ENCODE results near the gene SRMS.

SRMS gene

GRCh38 chr20:63553933-63554290 lies 6.4 kb upstream of the SRMS start, which contains the start of gene FNDC11:
FNDC11 (plus strand) TSS chr20:63554159; CDS start chr20:63555664, 1,505 bp downstream.
- in situ Hi-C loops (cut with MboI; ENCODE audit: low sequenced_read_pairs): no loop called here

DNA sequence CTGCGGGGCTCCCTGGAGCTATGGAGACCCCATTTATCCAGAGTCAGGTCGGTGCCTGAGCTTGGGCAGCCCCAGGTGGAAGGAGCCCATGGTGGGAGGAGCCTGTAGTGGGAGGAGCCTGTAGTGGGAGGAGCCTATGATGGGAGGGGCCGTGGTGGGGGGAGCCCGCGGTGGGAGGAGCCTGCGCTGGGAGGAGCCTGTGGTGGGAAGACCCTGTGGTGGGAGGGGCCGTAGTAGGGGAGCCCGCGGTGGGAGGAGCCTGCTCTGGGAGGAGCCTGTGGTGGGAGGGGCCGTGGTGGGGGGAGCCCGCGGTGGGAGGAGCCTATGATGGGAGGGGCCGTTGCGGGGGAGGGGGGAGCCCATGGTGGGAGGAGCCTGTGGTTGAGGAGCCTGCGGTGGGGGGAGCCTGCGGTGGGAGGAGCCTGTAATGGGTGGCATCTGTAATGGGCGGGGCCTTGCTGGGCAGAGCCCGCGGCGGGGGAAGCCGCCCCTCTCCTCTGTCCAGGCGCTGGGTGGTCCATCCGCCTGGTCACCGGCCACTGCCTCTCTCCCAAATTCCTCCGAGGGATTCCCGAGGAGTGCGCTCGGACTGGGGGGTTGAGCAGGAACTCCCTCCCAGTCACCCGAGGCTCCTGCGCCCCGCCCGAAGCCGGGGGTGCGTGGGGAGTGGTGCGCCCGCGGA lies 5.8 kb upstream of the SRMS start:
- in situ Hi-C loops (cut with MboI; ENCODE audit: low sequenced_read_pairs): no loop called here

- in situ Hi-C loops (cut with MboI; ENCODE audit: low sequenced_read_pairs): no loop called here
Observed at GRCh38 chr20:63552481-63553249, 5.1 kb upstream of the SRMS start.

GRCh38 chr20:63551068-63551467 lies 3.5 kb upstream of the SRMS start:
- in situ Hi-C loops (cut with MboI; ENCODE audit: low sequenced_read_pairs): no loop called here

- in situ Hi-C loops (cut with MboI; ENCODE audit: low sequenced_read_pairs): no loop called here
Observed at GRCh38 chr20:63549679-63550282, 2.2 kb upstream of the SRMS start.

DNA sequence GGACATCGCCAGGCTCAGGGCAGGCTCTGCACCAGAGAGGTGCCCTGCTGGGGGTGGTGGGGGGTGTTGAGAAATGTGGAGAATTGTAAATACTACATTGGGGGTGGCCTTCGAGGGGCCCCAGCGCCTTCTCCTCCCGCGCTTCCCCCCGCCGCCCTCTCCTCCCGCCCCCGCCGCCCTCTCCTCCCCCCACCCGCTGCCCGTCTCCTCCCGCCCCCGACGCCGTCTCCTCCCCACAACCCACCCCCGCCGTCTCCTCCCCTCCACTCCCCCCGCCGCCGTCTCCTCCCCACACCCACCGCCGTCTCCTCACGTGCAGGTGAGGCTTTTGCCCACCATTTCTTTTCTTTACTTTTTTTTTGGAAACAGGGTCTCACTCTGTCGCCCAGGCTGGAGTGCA lies 1.5 kb upstream of the SRMS start:
- in situ Hi-C loops (cut with MboI; ENCODE audit: low sequenced_read_pairs): no loop called here

DNA sequence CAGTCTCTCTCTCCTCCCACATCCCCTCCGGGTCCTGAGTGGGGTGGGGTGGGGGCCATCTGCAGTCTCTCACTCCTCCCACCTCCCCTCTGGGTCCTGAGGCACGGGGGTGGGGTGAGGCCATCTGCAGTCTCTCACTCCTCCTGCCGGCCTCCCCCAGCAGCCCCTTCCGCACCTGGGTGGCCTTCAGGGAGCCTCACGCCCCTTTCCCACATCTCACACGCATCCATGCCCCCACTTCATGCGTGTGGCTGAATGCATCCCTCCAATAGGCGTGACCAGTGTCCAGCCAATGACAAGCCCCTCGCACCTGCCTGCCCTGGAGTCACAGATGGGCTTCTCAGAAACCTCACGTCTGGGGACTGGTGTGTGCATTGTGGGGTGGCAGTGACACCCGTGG lies 993 bp upstream of the SRMS start:
- in situ Hi-C loops (cut with MboI; ENCODE audit: low sequenced_read_pairs): no loop called here

GRCh38 chr20:63546956-63547724 lies 409 bp downstream of the SRMS start:
- in situ Hi-C loops (cut with MboI; ENCODE audit: low sequenced_read_pairs): no loop called here

DNA sequence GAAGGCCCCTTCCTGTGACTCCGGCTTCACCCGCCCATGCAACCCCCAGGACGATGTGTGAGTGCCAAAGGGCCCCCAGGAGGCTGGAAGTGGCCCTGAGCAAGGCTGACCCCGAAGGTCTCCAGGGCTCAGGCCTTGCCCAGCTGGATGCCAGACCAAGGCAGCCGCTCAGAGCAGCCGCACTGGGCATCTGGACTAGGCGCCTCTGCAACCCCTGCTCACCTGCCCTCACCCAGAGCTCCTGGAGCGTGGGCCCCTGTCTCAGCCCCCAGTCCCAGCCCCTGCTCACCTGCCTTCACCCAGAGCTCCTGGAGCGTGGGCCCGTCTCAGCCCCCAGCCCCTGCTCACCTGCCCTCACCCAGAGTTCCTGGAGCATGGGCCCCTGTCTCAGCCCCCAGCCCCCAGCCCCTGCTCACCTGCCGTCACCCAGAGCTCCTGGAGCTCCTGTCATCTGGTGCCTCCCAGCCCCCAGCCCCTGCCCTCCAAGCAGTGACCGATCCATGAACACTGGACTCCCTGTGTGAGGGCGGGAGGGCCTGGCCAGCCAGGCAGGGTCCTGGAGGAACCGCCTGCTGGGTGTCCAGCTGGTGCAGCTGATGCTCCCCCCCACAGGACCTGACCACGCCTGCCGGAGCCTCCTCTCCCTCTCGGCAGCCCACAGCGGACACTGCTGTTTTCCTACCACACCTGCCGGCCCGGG lies 1.1 kb downstream of the SRMS start:
- in situ Hi-C loops (cut with MboI; ENCODE audit: low sequenced_read_pairs): no loop called here

DNA sequence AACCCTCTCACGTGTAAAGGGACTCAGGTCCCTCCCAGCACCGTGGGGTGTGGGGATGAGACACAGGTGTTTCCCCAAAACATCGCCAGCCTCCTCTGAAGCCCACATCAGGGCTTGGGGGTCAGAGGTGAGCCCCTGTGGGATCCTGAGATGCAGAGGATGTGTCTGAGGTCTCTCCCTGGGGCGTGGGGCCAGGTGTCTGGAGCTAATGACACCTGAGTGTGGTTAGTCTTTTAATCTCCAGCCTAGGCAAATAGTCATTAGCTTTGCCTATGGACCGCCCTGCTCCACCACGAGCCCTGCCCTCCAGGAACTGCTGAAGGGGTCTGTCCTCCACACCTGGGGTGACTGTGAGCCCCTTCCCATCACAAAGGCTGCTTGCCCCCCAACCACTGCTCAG lies 1.7 kb downstream of the SRMS start:
- in situ Hi-C loops (cut with MboI; ENCODE audit: low sequenced_read_pairs): no loop called here

- in situ Hi-C loops (cut with MboI; ENCODE audit: low sequenced_read_pairs): no loop called here
Observed at GRCh38 chr20:63544958-63545516, 2.5 kb downstream of the SRMS start.

DNA sequence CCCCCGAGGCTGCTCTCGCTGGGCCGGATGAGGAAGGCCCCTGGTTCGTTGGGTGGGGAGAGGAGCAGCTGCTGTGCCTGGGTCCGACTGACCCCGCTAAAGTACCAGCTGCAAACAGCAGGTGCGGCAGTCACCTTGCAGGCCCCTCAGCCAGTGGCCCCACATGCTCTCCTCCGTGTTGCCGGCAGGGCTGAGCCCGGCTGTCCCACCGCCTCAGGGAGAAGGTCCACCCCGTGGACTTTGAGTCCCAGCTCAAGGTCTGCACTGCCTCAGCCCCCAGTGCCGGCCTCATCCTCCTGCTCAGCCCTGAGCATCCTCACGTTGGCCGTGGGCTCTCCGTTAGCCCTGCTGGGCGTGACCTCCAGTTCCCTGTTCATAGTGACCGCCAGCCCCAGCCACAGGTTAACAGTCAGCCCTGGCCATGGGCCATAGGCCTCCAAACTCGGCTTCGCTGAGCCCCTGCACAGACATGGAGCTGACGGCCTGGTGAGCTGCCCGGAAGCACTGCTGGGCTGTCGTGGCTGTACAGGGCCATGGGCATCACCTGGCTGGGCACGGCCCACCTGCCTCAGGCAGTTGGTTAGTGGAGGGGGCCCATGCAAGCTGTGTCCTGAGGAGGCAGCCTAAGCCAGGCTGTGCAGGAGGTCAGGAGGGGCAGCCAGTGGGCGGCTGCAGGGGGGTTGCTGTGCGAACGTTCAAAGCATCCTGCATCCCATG lies 3.1 kb downstream of the SRMS start:
- in situ Hi-C loops (cut with MboI; ENCODE audit: low sequenced_read_pairs): no loop called here

GRCh38 chr20:63543733-63544132 lies 3.8 kb downstream of the SRMS start:
- in situ Hi-C loops (cut with MboI; ENCODE audit: low sequenced_read_pairs): no loop called here

DNA sequence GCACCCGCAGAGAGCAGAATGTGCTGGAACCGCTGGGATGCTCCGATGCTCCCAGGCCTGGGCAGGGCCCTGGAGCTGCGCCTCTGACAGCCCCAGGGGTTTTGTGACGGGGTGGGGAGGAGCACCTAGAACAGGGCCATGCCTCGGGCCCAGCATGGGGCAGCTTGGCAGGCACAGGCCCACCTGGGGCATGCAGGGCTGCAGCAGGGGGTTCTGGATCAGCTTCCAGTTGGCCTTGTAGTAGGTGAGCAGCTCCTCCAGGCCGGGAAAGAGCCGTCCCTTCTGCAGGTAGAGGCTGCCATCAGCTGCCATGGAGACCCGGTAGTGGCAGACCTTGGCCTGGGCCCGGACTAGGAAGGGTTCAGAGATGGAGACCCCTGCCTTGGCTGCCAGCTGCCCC lies 4.4 kb downstream of the SRMS start:
- in situ Hi-C loops (cut with MboI; ENCODE audit: low sequenced_read_pairs): no loop called here

- in situ Hi-C loops (cut with MboI; ENCODE audit: low sequenced_read_pairs): no loop called here
Observed at GRCh38 chr20:63542696-63543095, 4.9 kb downstream of the SRMS start.

DNA sequence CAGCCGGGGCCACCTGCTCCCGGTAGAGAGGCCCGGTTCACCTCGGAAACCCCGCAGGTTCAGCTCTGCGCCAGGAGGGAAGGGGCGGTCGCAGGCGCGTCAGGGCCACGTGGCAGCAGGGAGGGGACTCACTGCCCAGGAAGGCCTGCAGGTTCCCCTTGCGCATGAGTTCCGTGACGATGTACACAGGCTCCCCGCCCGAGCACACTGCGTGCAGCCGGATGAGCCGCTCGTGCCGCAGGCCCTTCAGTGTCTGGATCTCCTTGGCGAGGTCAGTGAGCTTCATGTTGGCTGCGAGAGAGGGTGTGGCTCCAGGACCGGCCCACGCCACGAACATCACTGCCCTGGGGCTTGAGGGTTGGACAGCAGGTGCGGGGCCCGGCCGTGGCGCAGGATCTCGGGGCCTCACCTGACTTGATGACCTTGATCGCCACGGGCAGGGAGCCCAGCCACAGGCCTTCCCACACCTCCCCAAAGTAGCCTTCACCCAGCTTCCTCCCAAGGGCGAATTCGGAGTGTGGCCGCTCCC lies 5.5 kb downstream of the SRMS start:
- in situ Hi-C loops (cut with MboI; ENCODE audit: low sequenced_read_pairs): no loop called here

- in situ Hi-C loops (cut with MboI; ENCODE audit: low sequenced_read_pairs): no loop called here
Observed at GRCh38 chr20:63541371-63541770, 6.2 kb downstream of the SRMS start.

GRCh38 chr20:63540417-63541186 lies 6.9 kb downstream of the SRMS start:
- in situ Hi-C loops (cut with MboI; ENCODE audit: low sequenced_read_pairs): no loop called here
